HepG2 (cell line): ENCODE data around the gene TEAD4. TPM values are rescaled to one million over a fixed set of nuclear protein-coding genes. Genes with fewer than 3 reads are reported as not detected.

ENCODE experiments used
- ATAC-seq: fragments of 200-7000 bp; cut with Tn5 transposase; 3 replicates; pipeline ENCODE4 v1.9.1; 2020; ENCODE audit warnings: mild to moderate bottlenecking, moderate library complexity
- BruUV-seq: library from RNA; stranded (reverse); fragments of 400-500 nt; replicated peaks from 2 replicates; lab custom pipeline; 2021; lab: Mats Ljungman, UMichigan
- CTCF ChIA-PET: fragments of 300-600 bp; formaldehyde crosslinking; extraction: SDS; loops from one replicate; lab custom pipeline; 2021; ENCODE audit warnings: low total read pairs, inconsistent platforms, low intra/inter-chr PET ratio; lab: Yijun Ruan, JAX
- POLR2A ChIA-PET: fragments of 350-600 bp; sonication (Branson Sonifier 250); formaldehyde crosslinking; loops from one replicate; lab custom pipeline; 2020; ENCODE audit warnings: antibody characterized with exemption, inconsistent platforms; lab: Yijun Ruan, JAX
- DNase-seq: peaks from one replicate; pipeline ENCODE4 v3.0.0-alpha.2; 2015; ENCODE audit warnings: low spot score
- FAIRE-seq: peaks from 3 replicates; lab custom pipeline; 2011; peaks lifted over from hg19 to GRCh38; lab: Jason Lieb, UNC
- H2AFZ ChIP-seq: one replicate; pipeline ENCODE4 v1.6.1; 2011; ENCODE audit warnings: low read length, inconsistent platforms
- H3K27ac ChIP-seq: fragments of 300-600 bp; 3 replicates; pipeline ENCODE4 v1.8.0; 2011; ENCODE audit warnings: mixed run types, mild to moderate bottlenecking, mixed read lengths, low read length, inconsistent platforms; ENCODE audit not compliant: insufficient read depth; ENCODE audit errors: extremely low read length
- H3K27me3 ChIP-seq, 2 experiments: fragments of 200-600 bp in 1 of 2; 2 replicates in 1 of 2; 3 replicates in 1 of 2; pipeline versions ENCODE4 v1.6.0 to v1.8.0; 2011; ENCODE audit warnings: low read length in 2 of 2, mild to moderate bottlenecking in 2 of 2, moderate library complexity in 2 of 2, inconsistent platforms in 1 of 2; ENCODE audit not compliant: insufficient read depth in 2 of 2, control insufficient read depth in 1 of 2
- H3K36me3 ChIP-seq, 2 experiments: fragments of 200-600 bp in 1 of 2; replicated peaks in 1 of 2; 2 replicates in 1 of 2; 3 replicates in 1 of 2; pipeline versions ENCODE4 v1.5.1 to v1.8.0; 2011; ENCODE audit warnings: low read length in 2 of 2, inconsistent platforms in 1 of 2; ENCODE audit not compliant: insufficient read depth in 2 of 2, control insufficient read depth in 1 of 2
- H3K4me1 ChIP-seq: 2 replicates; pipeline ENCODE4 v1.5.1; 2012; ENCODE audit warnings: low read length, inconsistent platforms; ENCODE audit not compliant: insufficient read depth
- H3K4me2 ChIP-seq: 2 replicates; pipeline ENCODE4 v1.6.0; 2011; ENCODE audit warnings: low read depth, low read length, inconsistent platforms
- H3K4me3 ChIP-seq, 3 experiments: fragments of 200-600 bp in 1 of 3; sonication (generic), shearing (Covaris generic) in 1 of 3; replicated peaks in 1 of 3; 2 replicates each; pipeline ENCODE4 v1.5.1; 2011 to 2016; ENCODE audit warnings: low read length in 3 of 3, inconsistent platforms in 2 of 3, low read depth in 2 of 3, mild to moderate bottlenecking in 2 of 3, control low read depth in 1 of 3, mixed read lengths in 1 of 3; ENCODE audit not compliant: insufficient read depth in 1 of 3
- H3K79me2 ChIP-seq: one replicate; pipeline ENCODE4 v1.6.1; 2011; ENCODE audit warnings: low read length, inconsistent platforms; ENCODE audit not compliant: insufficient read depth
- H3K9ac ChIP-seq: 2 replicates; pipeline ENCODE4 v1.6.0; 2011; ENCODE audit warnings: mild to moderate bottlenecking, low read depth, low read length, inconsistent platforms; ENCODE audit not compliant: insufficient read depth
- H3K9me3 ChIP-seq: 2 replicates; pipeline ENCODE4 v1.5.1; 2012; ENCODE audit warnings: mild to moderate bottlenecking, low read length
- H4K20me1 ChIP-seq: 2 replicates; pipeline ENCODE4 v1.6.0; 2011; ENCODE audit warnings: inconsistent platforms, mild to moderate bottlenecking, low read length, moderate library complexity; ENCODE audit not compliant: insufficient read depth
- ARNTL ChIP-seq: sonication (generic); formaldehyde crosslinking; IDR thresholded peaks from 2 replicates; pipeline ENCODE4 v1.4.0; 2020; ENCODE audit warnings: mild to moderate bottlenecking, missing genetic modification reagents
- FOXC1 ChIP-seq: sonication (generic); formaldehyde crosslinking; IDR thresholded peaks from 2 replicates; pipeline ENCODE4 v1.8.0; 2022; ENCODE audit warnings: mild to moderate bottlenecking, missing genetic modification reagents, borderline replicate concordance
- ISL2 ChIP-seq: sonication (generic); formaldehyde crosslinking; IDR thresholded peaks from 2 replicates; pipeline ENCODE4 v1.5.0; 2020; ENCODE audit warnings: missing genetic modification reagents
- KDM1A ChIP-seq: IDR thresholded peaks from 2 replicates; pipeline ENCODE4 v1.6.1; 2016; ENCODE audit warnings: missing compliant biosample characterization
- KDM5B ChIP-seq: sonication (generic); formaldehyde crosslinking; IDR thresholded peaks from 2 replicates; pipeline ENCODE4 v1.4.0; 2020; ENCODE audit warnings: missing genetic modification reagents, mild to moderate bottlenecking, borderline replicate concordance
- KMT2B ChIP-seq: IDR thresholded peaks from 2 replicates; pipeline ENCODE4 v1.6.1; 2016; ENCODE audit warnings: missing genetic modification reagents, missing compliant biosample characterization
- MAFK ChIP-seq, 2 experiments: IDR thresholded peaks in 1 of 2; conservative IDR thresholded peaks in 1 of 2; 2 replicates each; pipeline ENCODE4 v1.6.1; 2011; ENCODE audit warnings: improper control_type of control experiment in 2 of 2, low read length in 2 of 2
- PRMT3 ChIP-seq: sonication (generic); formaldehyde crosslinking; IDR thresholded peaks from 2 replicates; pipeline ENCODE4 v1.8.1; 2022; ENCODE audit warnings: low read depth, mild to moderate bottlenecking, moderate library complexity, missing genetic modification reagents, borderline replicate concordance
- PRPF4 ChIP-seq: fragments of 200-400 bp; formaldehyde crosslinking; IDR thresholded peaks from 2 replicates; pipeline ENCODE4 v1.6.1; 2016; ENCODE audit warnings: low read length, low read depth; ENCODE audit not compliant: poor library complexity, severe bottlenecking
- REL ChIP-seq: sonication (generic); formaldehyde crosslinking; conservative IDR thresholded peaks from 2 replicates; pipeline ENCODE4 v1.8.0; 2022; ENCODE audit warnings: mild to moderate bottlenecking, missing genetic modification reagents, moderate library complexity
- SCMH1 ChIP-seq: sonication (generic); formaldehyde crosslinking; IDR thresholded peaks from 2 replicates; pipeline ENCODE4 v1.9.0; 2021; ENCODE audit warnings: missing genetic modification reagents, mild to moderate bottlenecking, borderline replicate concordance
- SPEN ChIP-seq: sonication (generic); formaldehyde crosslinking; IDR thresholded peaks from 2 replicates; pipeline ENCODE4 v1.5.1; 2020; ENCODE audit warnings: low read depth, mild to moderate bottlenecking, missing genetic modification reagents
- ZNF558 ChIP-seq: sonication (generic); formaldehyde crosslinking; IDR thresholded peaks from 2 replicates; pipeline ENCODE4 v1.9.0; 2022; ENCODE audit warnings: mild to moderate bottlenecking, missing genetic modification reagents, borderline replicate concordance
- ZNF607 ChIP-seq: sonication (generic); formaldehyde crosslinking; IDR thresholded peaks from 2 replicates; pipeline ENCODE4 v1.5.1; 2020; ENCODE audit warnings: missing genetic modification reagents, mild to moderate bottlenecking, borderline replicate concordance
- ZNF768 ChIP-seq: sonication (generic); formaldehyde crosslinking; IDR thresholded peaks from 2 replicates; pipeline ENCODE4 v1.4.0; 2020; ENCODE audit warnings: missing genetic modification reagents
- WGBS: methylation state at CpG from one replicate; pipeline ENCODE4 v1.1.6; 2017; ENCODE audit warnings: low lambda C conversion rate; 5-methylcytosine and 5-hydroxymethylcytosine counted together
- in situ Hi-C: cut with HindIII; loops from 2 replicates; pipeline ENCODE4 v1.10.0; 2017; ENCODE audit warnings: low pct_unique_long_range_greater_than_20kb; ENCODE audit not compliant: extremely low pct_ligation_motif_present
- intact Hi-C: fragments of 100-400 bp; cut with micrococcal nuclease; formaldehyde crosslinking; loops from one replicate; pipeline ENCODE4 v1.10.0; 2022; ENCODE audit not compliant: unreplicated experiment
- polyA plus RNA-seq, 8 experiments: library from polyadenylated mRNA; depleted of rRNA in 3 of 8; stranded (reverse) in 7 of 8; unstranded in 1 of 8; fragments of >200 nt; fragmentation: Illumina TruSeq in 4 of 8; extraction: Trizol in 4 of 8; gene quantifications; 2 replicates each; pipeline versions ENCODE4 v1.2.1 to v1.2.3, GENCODE V29; 2011 to 2016; ENCODE audit warnings: low read depth in 4 of 8, missing spikeins in 1 of 8, mixed read lengths in 1 of 8; ENCODE audit not compliant: insufficient read depth in 1 of 8
- total RNA-seq, 5 experiments: library from RNA; depleted of rRNA; stranded (reverse); fragments of >200 nt; fragmentation: Illumina TruSeq; extraction: Trizol; gene quantifications; 2 replicates each; pipeline ENCODE4 v1.2.3, GENCODE V29; 2016; ENCODE audit warnings: low read depth in 1 of 5
- TF ChIP-seq, protein P1 (sequence below): sonication (generic); formaldehyde crosslinking; IDR thresholded peaks from 2 replicates; pipeline ENCODE4 v1.5.0; 2020; ENCODE audit warnings: mild to moderate bottlenecking, missing genetic modification reagents, borderline replicate concordance
- TF ChIP-seq, protein P2 (sequence below): sonication (generic); formaldehyde crosslinking; IDR thresholded peaks from 2 replicates; pipeline ENCODE4 v1.8.0; 2022; ENCODE audit warnings: mild to moderate bottlenecking, missing genetic modification reagents, borderline replicate concordance
- TF ChIP-seq, protein P3 (sequence below): sonication (generic); formaldehyde crosslinking; IDR thresholded peaks from 2 replicates; pipeline ENCODE4 v1.4.0; 2020; ENCODE audit warnings: mild to moderate bottlenecking, low read depth, missing genetic modification reagents

TEAD4 gene
- total and polyA plus RNA-seq, 2 of the 13 experiments (the other 11 are each of a cell fraction or from before 2014, with no cell fraction given): 45.0 to 69.4 TPM

DNA sequence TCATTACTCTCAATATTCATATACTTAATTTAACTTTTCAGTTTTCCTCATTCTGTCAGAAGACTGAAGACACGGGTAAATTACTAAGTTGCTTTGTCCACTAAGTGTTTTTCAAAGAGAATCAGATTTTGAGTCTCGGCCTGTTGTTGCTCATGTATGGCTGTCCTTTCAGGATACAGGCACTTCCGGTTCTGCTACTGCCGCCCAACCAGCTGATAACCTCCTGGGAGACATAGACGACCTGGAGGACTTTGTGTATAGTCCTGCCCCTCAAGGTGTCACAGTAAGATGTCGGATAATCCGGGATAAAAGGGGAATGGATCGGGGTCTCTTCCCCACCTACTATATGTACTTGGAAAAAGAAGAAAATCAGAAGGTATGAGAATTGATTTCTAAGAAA is 28.3 kb upstream of the TEAD4 start:
- H3K4me2 ChIP-seq: no peak overlapping the region
- H3K27ac ChIP-seq: no peak overlapping the region
- WGBS: 93% methylated on average over 8 of the region's 8 CpGs
- no peaks in the 10 kb centered on the region for H4K20me1 ChIP-seq
- FAIRE-seq (no peak), ATAC-seq (no peak), DNase-seq (no peak)
- POLR2A ChIA-PET: interaction anchor here (1.3 kb wide), 1 partner anchor 40 kb away, joined by 3 read pairs; the partner anchor contains the start of gene TULP3
- H3K9ac ChIP-seq: no peak overlapping the region
- peaks cover 13 to 48% of the 10 kb centered on the region in 2 experiments for H3K36me3 ChIP-seq
- no peaks in the 10 kb centered on the region for H3K9me3 ChIP-seq
- H3K4me3 ChIP-seq: no peak overlapping the region
- in situ Hi-C loops (no loop called here), intact Hi-C loops (no loop called here)
- H2AFZ ChIP-seq: no peak overlapping the region
- CTCF ChIA-PET: no interaction called here
- H3K27me3 ChIP-seq: no peaks in the 10 kb centered on the region
- TF ChIP-seq PRMT3 (CRISPR knock-in tag): no peak
- TF ChIP-seq PRPF4: no peak
- TF ChIP-seq, protein P1, sequence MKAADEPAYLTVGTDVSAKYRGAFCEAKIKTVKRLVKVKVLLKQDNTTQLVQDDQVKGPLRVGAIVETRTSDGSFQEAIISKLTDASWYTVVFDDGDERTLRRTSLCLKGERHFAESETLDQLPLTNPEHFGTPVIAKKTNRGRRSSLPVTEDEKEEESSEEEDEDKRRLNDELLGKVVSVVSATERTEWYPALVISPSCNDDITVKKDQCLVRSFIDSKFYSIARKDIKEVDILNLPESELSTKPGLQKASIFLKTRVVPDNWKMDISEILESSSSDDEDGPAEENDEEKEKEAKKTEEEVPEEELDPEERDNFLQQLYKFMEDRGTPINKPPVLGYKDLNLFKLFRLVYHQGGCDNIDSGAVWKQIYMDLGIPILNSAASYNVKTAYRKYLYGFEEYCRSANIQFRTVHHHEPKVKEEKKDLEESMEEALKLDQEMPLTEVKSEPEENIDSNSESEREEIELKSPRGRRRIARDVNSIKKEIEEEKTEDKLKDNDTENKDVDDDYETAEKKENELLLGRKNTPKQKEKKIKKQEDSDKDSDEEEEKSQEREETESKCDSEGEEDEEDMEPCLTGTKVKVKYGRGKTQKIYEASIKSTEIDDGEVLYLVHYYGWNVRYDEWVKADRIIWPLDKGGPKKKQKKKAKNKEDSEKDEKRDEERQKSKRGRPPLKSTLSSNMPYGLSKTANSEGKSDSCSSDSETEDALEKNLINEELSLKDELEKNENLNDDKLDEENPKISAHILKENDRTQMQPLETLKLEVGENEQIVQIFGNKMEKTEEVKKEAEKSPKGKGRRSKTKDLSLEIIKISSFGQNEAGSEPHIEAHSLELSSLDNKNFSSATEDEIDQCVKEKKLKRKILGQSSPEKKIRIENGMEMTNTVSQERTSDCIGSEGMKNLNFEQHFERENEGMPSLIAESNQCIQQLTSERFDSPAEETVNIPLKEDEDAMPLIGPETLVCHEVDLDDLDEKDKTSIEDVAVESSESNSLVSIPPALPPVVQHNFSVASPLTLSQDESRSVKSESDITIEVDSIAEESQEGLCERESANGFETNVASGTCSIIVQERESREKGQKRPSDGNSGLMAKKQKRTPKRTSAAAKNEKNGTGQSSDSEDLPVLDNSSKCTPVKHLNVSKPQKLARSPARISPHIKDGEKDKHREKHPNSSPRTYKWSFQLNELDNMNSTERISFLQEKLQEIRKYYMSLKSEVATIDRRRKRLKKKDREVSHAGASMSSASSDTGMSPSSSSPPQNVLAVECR (CRISPR knock-in tag): no peak
- no peak for TF ChIP-seq ARNTL (CRISPR knock-in tag)
- TF ChIP-seq KMT2B (CRISPR knock-in tag): no peak
- TF ChIP-seq KDM1A (CRISPR knock-in tag): no peak
- TF ChIP-seq, protein P2, sequence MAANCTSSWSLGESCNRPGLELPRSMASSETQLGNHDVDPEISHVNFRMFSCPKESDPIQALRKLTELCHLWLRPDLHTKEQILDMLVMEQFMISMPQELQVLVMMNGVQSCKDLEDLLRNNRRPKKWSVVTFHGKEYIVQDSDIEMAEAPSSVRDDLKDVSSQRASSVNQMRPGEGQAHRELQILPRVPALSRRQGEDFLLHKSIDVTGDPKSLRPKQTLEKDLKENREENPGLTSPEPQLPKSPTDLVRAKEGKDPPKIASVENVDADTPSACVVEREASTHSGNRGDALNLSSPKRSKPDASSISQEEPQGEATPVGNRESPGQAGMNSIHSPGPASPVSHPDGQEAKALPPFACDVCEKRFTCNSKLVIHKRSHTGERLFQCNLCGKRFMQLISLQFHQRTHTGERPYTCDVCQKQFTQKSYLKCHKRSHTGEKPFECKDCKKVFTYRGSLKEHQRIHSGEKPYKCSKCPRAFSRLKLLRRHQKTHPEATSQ (CRISPR knock-in tag): no peak
- TF ChIP-seq ZNF558 (CRISPR knock-in tag): no peak
- TF ChIP-seq FOXC1 (CRISPR knock-in tag): no peak
- no peak for TF ChIP-seq KDM5B
- TF ChIP-seq SPEN: no peak
- no peak for TF ChIP-seq ZNF768
- TF ChIP-seq SCMH1 (CRISPR knock-in tag): no peak
- TF ChIP-seq ISL2 (CRISPR knock-in tag): no peak
- no peak for TF ChIP-seq ZNF607
- no peak for TF ChIP-seq MAFK (conservative IDR thresholded peaks at IDR 0.05 in 1 of 2, IDR thresholded peaks at IDR 0.05 in 1 of 2; ENCODE audit: low read length in 2 of 2)
- TF ChIP-seq REL (CRISPR knock-in tag): no peak
- TF ChIP-seq, protein P3, sequence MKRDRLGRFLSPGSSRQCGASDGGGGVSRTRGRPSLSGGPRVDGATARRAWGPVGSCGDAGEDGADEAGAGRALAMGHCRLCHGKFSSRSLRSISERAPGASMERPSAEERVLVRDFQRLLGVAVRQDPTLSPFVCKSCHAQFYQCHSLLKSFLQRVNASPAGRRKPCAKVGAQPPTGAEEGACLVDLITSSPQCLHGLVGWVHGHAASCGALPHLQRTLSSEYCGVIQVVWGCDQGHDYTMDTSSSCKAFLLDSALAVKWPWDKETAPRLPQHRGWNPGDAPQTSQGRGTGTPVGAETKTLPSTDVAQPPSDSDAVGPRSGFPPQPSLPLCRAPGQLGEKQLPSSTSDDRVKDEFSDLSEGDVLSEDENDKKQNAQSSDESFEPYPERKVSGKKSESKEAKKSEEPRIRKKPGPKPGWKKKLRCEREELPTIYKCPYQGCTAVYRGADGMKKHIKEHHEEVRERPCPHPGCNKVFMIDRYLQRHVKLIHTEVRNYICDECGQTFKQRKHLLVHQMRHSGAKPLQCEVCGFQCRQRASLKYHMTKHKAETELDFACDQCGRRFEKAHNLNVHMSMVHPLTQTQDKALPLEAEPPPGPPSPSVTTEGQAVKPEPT (CRISPR knock-in tag): no peak
- H3K4me1 ChIP-seq: no peaks in the 10 kb centered on the region
- BruUV-seq: no TSS peak
- no peaks in the 10 kb centered on the region for H3K79me2 ChIP-seq
